Stimulated activated CD4-positive, alpha-beta T cell treated with anti-CD3 and anti-CD28 coated beads, Interleukin-1b, Interleukin-23, amount 100 ng/mL, for 48 hours (primary cell): Measurements from ENCODE around the gene WDR46.

Experiments used
- DNase-seq: peaks from one replicate; pipeline ENCODE4 v3.0.0-alpha.2; 2020

Gene WDR46

GRCh38 chr6:33259032-33259431, 30.0 kb downstream of the WDR46 start:
- DNase-seq, result no peak

GRCh38 chr6:33254591-33254990, 34.4 kb downstream of the WDR46 start:
- no peak for DNase-seq

GRCh38 chr6:33252759-33253158, 36.3 kb downstream of the WDR46 start:
- DNase-seq, result no peak

GRCh38 chr6:33251395-33252012, 37.5 kb downstream of the WDR46 start:
- no peak for DNase-seq

GRCh38 chr6:33250731-33251130, 38.3 kb downstream of the WDR46 start:
- DNase-seq, result no peak

GRCh38 chr6:33249732-33250630, 39.1 kb downstream of the WDR46 start:
- DNase-seq, result peak; percentile 50

GRCh38 chr6:33248932-33249731, 39.9 kb downstream of the WDR46 start:
- peak; percentile 97 for DNase-seq

GRCh38 chr6:33248643-33248931, 40.5 kb downstream of the WDR46 start:
- DNase-seq, result no peak

- peak; percentile 90 for DNase-seq
These were observed 40.9 kb downstream of the WDR46 start for GRCh38 chr6:33247977-33248642.

- DNase-seq, result no peak
These were observed 45.6 kb downstream of the WDR46 start for GRCh38 chr6:33243476-33243875.

- DNase-seq, result no peak
These were observed 47.1 kb downstream of the WDR46 start for GRCh38 chr6:33241968-33242367.

GRCh38 chr6:33237741-33238140, 51.3 kb downstream of the WDR46 start:
- DNase-seq, result no peak

GRCh38 chr6:33236852-33237251, 52.2 kb downstream of the WDR46 start:
- no peak for DNase-seq

- DNase-seq, result no peak
These were observed 52.7 kb downstream of the WDR46 start for GRCh38 chr6:33236328-33236727.

- DNase-seq, result no peak
These were observed 53.8 kb downstream of the WDR46 start for GRCh38 chr6:33235221-33235634.
